ENCODE measurements around the gene STARD3.
A peak's percentile ranks its signal among the peaks of the same experiment; 100 is the strongest.

The STARD3 gene

DNA sequence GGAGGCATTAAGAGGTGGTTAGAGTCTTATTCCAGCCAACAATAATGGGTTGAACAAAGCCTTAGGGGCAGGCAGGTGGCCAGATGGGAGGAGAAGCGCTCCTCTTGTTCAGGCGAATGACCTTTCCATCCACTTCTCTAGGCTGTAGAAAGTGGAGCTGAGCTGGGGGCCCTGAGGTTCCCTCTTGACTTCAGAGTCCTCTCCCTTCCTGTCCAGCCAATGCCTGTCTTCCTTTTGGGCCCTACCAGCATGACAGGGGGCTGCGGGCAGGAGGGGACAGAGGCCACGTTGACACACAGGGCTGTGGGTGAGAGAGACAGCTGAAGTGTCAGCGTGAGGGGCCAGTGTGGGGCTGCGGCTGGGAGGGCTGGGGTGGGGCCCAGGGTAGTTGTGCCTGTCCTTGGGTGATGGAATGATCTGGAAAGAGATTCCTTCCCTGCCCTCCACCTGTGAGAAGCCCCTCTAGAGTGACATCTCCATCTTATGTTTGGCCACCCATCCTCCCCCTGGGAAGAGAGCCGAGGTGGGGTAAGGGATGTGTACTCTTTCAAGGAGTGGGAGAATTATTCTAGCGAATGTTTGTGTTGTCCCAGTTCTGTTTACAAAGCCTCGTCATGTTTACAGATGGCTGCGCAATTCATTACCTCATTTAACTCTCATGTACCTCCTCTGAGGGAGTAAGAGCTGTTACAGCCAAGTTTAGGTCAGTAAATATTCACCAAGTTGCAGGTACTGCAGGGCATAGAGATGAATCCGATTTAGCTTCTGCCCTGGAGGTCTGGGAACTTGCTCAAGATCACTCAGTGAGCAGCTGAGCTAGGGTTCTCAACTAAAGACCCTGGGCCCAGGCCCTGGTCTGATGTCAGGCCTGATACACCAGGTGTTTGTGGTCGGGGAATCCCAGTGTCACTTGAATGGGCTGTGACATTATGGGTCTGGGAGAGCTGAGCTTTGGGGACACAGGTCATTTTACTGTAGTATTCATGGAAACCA is 66.3 kb downstream of the STARD3 start:
- peak; percentile 40 for DNase-seq (ENCODE audit: low read depth)
- no peak overlapping the region for H3K4me3 ChIP-seq (ENCODE audit: low read length)
- TF ChIP-seq, protein P1, sequence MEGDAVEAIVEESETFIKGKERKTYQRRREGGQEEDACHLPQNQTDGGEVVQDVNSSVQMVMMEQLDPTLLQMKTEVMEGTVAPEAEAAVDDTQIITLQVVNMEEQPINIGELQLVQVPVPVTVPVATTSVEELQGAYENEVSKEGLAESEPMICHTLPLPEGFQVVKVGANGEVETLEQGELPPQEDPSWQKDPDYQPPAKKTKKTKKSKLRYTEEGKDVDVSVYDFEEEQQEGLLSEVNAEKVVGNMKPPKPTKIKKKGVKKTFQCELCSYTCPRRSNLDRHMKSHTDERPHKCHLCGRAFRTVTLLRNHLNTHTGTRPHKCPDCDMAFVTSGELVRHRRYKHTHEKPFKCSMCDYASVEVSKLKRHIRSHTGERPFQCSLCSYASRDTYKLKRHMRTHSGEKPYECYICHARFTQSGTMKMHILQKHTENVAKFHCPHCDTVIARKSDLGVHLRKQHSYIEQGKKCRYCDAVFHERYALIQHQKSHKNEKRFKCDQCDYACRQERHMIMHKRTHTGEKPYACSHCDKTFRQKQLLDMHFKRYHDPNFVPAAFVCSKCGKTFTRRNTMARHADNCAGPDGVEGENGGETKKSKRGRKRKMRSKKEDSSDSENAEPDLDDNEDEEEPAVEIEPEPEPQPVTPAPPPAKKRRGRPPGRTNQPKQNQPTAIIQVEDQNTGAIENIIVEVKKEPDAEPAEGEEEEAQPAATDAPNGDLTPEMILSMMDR (IDR thresholded peaks at IDR 0.05; ENCODE audit: insufficient read depth, low read depth, low read length, missing control alignments) = no peak

DNA sequence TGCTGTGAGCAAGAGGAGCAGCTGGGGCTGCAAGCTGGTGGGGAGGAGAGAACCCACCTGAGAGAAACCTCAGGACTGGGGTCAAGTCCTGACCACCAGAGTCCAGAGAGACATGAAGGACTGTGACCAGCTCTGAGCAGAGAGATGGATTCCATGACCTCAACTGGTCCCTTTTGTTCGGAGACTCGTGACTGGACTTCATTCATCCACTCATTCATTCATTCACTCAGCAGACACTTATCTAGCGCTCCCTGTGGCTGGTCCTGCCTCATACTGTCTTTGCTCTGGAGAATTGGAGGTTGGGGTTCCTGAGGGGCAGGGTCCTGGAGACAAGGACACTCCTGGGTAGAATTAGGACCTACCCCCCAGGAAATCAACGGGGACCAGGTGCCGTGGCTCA is 67.0 kb downstream of the STARD3 start:
- H3K4me3 ChIP-seq (ENCODE audit: low read length) = no peak overlapping the region
- no peak for DNase-seq (ENCODE audit: low read depth)
- TF ChIP-seq, protein P1 (IDR thresholded peaks at IDR 0.05; ENCODE audit: insufficient read depth, low read depth, low read length, missing control alignments) = no peak

- no peak overlapping the region for H3K4me3 ChIP-seq (ENCODE audit: low read length)
- peak; percentile 61 for DNase-seq (ENCODE audit: low read depth)
- TF ChIP-seq, protein P1 (IDR thresholded peaks at IDR 0.05; ENCODE audit: insufficient read depth, low read depth, low read length, missing control alignments) = peak; percentile 49
These were observed 68.0 kb downstream of the STARD3 start for GRCh38 chr17:39704821-39705551.

GRCh38 chr17:39705786-39706348 is 68.9 kb downstream of the STARD3 start:
- peak; percentile 89 for DNase-seq (ENCODE audit: low read depth)
- H3K4me3 ChIP-seq (ENCODE audit: low read length) = peak overlapping the region; percentile 19
- TF ChIP-seq, protein P1 (IDR thresholded peaks at IDR 0.05; ENCODE audit: insufficient read depth, low read depth, low read length, missing control alignments) = no peak

- DNase-seq (ENCODE audit: low read depth) = no peak
- no peak overlapping the region for H3K4me3 ChIP-seq (ENCODE audit: low read length)
- TF ChIP-seq, protein P1 (IDR thresholded peaks at IDR 0.05; ENCODE audit: insufficient read depth, low read depth, low read length, missing control alignments) = no peak
These were observed 69.4 kb downstream of the STARD3 start for GRCh38 chr17:39706383-39706782.

- TF ChIP-seq, protein P1 (IDR thresholded peaks at IDR 0.05; ENCODE audit: insufficient read depth, low read depth, low read length, missing control alignments) = no peak
- no peak for DNase-seq (ENCODE audit: low read depth)
- H3K4me3 ChIP-seq (ENCODE audit: low read length) = no peak overlapping the region
These were observed 70.0 kb downstream of the STARD3 start for GRCh38 chr17:39706921-39707337.

All from epithelial cell of esophagus (primary cell).